MM.1S (cell line): ENCODE measurements around the gene SDC3.

ENCODE experiments used
- DNase-seq: peaks from one replicate; pipeline ENCODE4 v3.0.0-alpha.2; 2015
- H2AFZ ChIP-seq: fragments of 300-600 bp; sonication (generic); 2 replicates; pipeline ENCODE4 v1.6.0; 2016; ENCODE audit warnings: antibody characterized with exemption, low read length
- H3F3A ChIP-seq: fragments of 300-600 bp; sonication (generic); 2 replicates; pipeline ENCODE4 v1.6.1; 2016; ENCODE audit warnings: mild to moderate bottlenecking, antibody characterized with exemption, low read length, moderate library complexity, mixed read lengths; ENCODE audit not compliant: insufficient read depth
- H3K27ac ChIP-seq: fragments of 300-600 bp; sonication (generic); 2 replicates; pipeline ENCODE4 v1.5.1; 2016; ENCODE audit warnings: mild to moderate bottlenecking, low read length
- H3K27me3 ChIP-seq: fragments of 300-600 bp; sonication (generic); replicated peaks from 2 replicates; pipeline ENCODE4 v1.6.0; 2016; ENCODE audit warnings: low read length; ENCODE audit not compliant: insufficient read depth
- H3K36me3 ChIP-seq: fragments of 300-600 bp; sonication (generic); replicated peaks from 2 replicates; pipeline ENCODE4 v1.6.1; 2016; ENCODE audit warnings: mild to moderate bottlenecking, low read length, mixed read lengths; ENCODE audit not compliant: insufficient read depth
- H3K4me1 ChIP-seq: fragments of 300-600 bp; sonication (generic); 2 replicates; pipeline ENCODE4 v1.6.1; 2016; ENCODE audit warnings: low read length, mixed read lengths
- H3K4me2 ChIP-seq: fragments of 300-600 bp; sonication (generic); 2 replicates; pipeline ENCODE4 v1.6.0; 2016; ENCODE audit warnings: low read depth, low read length
- H3K4me3 ChIP-seq: fragments of 300-600 bp; sonication (generic); 2 replicates; pipeline ENCODE4 v1.5.1; 2016; ENCODE audit warnings: low read length, mixed read lengths
- H3K79me2 ChIP-seq: fragments of 300-600 bp; sonication (generic); 2 replicates; pipeline ENCODE4 v1.6.1; 2016; ENCODE audit warnings: mixed run types, low read length, mixed read lengths
- H3K9ac ChIP-seq: fragments of 300-600 bp; sonication (generic); 2 replicates; pipeline ENCODE4 v1.6.1; 2016; ENCODE audit warnings: low read length, mixed read lengths
- H3K9me2 ChIP-seq: fragments of 300-600 bp; sonication (generic); replicated peaks from 2 replicates; pipeline ENCODE4 v1.6.1; 2016; ENCODE audit warnings: mild to moderate bottlenecking, low read length, mixed read lengths; ENCODE audit not compliant: insufficient read depth
- H3K9me3 ChIP-seq: fragments of 300-600 bp; sonication (generic); replicated peaks from 2 replicates; pipeline ENCODE4 v1.6.1; 2016; ENCODE audit warnings: mild to moderate bottlenecking, low read length, mixed read lengths; ENCODE audit not compliant: insufficient read depth
- H4K20me1 ChIP-seq: fragments of 300-600 bp; sonication (generic); 2 replicates; pipeline ENCODE4 v1.6.1; 2016; ENCODE audit warnings: mild to moderate bottlenecking, low read length, moderate library complexity, mixed read lengths; ENCODE audit not compliant: insufficient read depth
- EZH2 ChIP-seq: fragments of 300-600 bp; sonication (generic); optimal IDR thresholded peaks from 2 replicates; pipeline ENCODE3; 2017; ENCODE audit warnings: low read depth, mild to moderate bottlenecking, antibody characterized with exemption, low read length, mixed read lengths
- EZH2phosphoT487 ChIP-seq: fragments of 300-600 bp; sonication (generic); IDR thresholded peaks from 2 replicates; pipeline ENCODE4 v1.6.1; 2018; ENCODE audit warnings: antibody characterized with exemption, low read length
- TF ChIP-seq, protein P1 (sequence below): fragments of 300-600 bp; sonication (generic); IDR thresholded peaks from 2 replicates; pipeline ENCODE4 v1.5.1; 2016; ENCODE audit warnings: antibody characterized with exemption, low read length, mixed read lengths

SDC3 gene

DNA sequence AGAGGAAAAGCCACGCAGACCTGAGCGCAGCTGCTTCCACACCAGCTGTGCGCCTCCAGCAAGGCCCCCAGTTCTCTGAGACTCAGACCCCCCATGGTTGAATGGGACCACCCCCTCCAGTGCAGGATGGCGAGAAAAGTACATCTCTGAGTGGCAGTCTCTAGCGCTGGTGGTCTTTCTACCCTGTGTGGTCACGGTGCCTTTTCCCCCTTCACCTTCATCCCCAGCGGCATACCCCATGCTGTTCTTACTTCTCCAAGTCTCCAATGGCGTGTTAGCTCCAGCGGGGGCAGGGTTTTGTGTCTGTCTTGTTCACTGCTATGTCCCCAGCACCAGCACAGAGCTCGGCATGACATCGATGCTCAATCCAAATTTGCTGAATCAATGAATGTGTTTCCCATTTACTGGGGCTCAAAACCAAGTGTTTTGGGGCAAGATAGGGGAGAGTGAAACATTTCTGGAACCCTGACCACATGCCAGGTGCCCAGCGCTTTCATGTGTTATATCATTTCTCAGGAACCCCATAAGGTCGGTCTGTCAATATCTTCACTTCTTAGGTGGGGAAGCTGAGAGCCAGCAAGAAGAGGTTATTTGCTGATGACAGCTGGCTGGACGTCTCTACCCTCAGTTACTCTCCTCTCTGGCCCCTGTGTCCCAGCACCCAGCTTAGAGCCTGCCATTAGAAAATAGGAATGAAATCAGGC, 959 bp upstream of the SDC3 start:
- no peak for DNase-seq

DNA sequence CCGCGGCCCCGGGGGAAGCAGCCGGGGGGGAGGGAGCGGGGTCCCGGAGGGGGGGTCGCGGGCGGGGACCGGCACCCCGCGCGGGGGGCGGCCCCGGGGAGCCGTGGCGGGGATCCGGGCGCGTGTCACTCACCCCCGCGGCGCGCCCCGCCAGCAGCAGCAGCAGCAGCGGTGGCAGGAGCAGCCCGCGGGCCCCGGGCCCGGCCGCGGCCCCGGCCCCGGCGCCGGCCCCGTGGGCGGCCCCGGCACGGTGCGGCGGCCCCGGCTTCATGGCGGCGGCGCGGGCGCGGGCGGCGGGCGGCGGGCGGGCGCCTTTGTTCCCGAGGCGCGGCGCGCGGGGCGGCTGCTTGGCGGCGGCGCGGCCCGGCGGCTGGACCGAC, 252 bp downstream of the SDC3 start:
- no peak for DNase-seq
- H3K9me2 ChIP-seq: no peaks in the 10 kb centered on the region
- H3K36me3 ChIP-seq: no peaks in the 10 kb centered on the region
- no peaks in the 10 kb centered on the region for H3K79me2 ChIP-seq
- no peak for TF ChIP-seq EZH2phosphoT487
- TF ChIP-seq, protein P1, sequence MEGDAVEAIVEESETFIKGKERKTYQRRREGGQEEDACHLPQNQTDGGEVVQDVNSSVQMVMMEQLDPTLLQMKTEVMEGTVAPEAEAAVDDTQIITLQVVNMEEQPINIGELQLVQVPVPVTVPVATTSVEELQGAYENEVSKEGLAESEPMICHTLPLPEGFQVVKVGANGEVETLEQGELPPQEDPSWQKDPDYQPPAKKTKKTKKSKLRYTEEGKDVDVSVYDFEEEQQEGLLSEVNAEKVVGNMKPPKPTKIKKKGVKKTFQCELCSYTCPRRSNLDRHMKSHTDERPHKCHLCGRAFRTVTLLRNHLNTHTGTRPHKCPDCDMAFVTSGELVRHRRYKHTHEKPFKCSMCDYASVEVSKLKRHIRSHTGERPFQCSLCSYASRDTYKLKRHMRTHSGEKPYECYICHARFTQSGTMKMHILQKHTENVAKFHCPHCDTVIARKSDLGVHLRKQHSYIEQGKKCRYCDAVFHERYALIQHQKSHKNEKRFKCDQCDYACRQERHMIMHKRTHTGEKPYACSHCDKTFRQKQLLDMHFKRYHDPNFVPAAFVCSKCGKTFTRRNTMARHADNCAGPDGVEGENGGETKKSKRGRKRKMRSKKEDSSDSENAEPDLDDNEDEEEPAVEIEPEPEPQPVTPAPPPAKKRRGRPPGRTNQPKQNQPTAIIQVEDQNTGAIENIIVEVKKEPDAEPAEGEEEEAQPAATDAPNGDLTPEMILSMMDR: no peak
- peaks cover 40% of the 10 kb centered on the region for H3K27me3 ChIP-seq
- no peak overlapping the region for H2AFZ ChIP-seq
- H3F3A ChIP-seq: no peaks in the 10 kb centered on the region
- H3K4me2 ChIP-seq: no peak overlapping the region
- H3K4me3 ChIP-seq: no peak overlapping the region
- H3K27ac ChIP-seq: no peak overlapping the region
- no peaks in the 10 kb centered on the region for H3K9me3 ChIP-seq
- no peaks in the 10 kb centered on the region for H4K20me1 ChIP-seq
- H3K9ac ChIP-seq: no peak overlapping the region
- no peaks in the 10 kb centered on the region for H3K4me1 ChIP-seq

More for the DNA sequence above, 959 bp upstream of the SDC3 start:
- Histone ChIP-seq H3K27me3 (peaks cover 40% of the 10 kb centered on the region), H2AFZ (no peak overlapping the region), H3K4me3 (no peak overlapping the region), H3K4me2 (no peak overlapping the region), H4K20me1 (no peaks in the 10 kb centered on the region), H3K36me3 (no peaks in the 10 kb centered on the region), H3K9ac (no peak overlapping the region), H3K79me2 (no peaks in the 10 kb centered on the region), H3K27ac (no peak overlapping the region), H3K9me2 (no peaks in the 10 kb centered on the region), H3K9me3 (no peaks in the 10 kb centered on the region), H3F3A (no peaks in the 10 kb centered on the region), H3K4me1 (no peaks in the 10 kb centered on the region)
- TF ChIP-seq EZH2phosphoT487: no peak
- no peak for TF ChIP-seq EZH2
- TF ChIP-seq, protein P1: no peak

DNA sequence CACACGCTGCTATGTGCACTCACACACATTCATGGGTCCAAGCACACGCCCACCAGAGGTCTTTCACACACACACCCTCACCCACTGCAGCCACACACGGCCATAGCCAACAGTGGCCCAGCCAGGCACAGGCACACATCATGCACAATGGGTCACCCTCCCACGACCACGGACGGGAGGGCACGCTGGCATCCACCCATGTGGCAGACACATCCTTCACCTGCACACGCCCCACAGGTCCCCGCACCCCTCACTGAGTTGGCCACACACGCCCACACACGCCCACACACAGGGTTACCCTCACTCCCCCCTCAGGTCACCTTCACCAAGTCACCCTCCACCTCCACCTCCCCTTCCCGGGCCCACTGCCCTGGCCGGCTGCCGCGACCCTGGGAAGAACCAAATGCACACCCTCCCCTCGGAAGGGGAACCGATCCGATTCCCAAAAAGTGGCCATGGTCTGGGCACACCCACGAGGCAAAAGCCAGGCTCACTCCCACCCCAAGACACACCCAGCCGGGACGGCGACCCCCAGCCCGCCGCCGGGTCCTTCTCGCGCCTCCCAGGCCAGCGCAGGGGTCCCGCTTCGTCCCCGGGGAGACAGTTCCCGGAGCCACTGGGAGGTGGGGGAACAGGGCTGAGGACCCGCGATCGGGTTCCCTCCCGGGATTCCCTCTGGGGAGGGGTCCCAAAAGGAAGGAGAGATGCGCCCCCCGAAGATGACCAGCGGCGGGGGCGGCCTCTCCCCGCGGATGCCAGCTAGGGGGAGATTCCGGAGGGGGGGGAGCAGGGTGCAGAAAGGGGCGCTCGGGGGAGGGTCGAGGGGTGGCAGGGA, 860 bp downstream of the SDC3 start:
- no peak overlapping the region for H2AFZ ChIP-seq
- no peak overlapping the region for H3K4me3 ChIP-seq
- TF ChIP-seq EZH2phosphoT487: no peak
- TF ChIP-seq EZH2: no peak
- TF ChIP-seq, protein P1: no peak
- no peaks in the 10 kb centered on the region for H3K9me3 ChIP-seq
- no peaks in the 10 kb centered on the region for H3K4me1 ChIP-seq
- H4K20me1 ChIP-seq: no peaks in the 10 kb centered on the region
- H3K27ac ChIP-seq: no peak overlapping the region
- H3K9me2 ChIP-seq: no peaks in the 10 kb centered on the region
- H3K27me3 ChIP-seq: peaks cover 40% of the 10 kb centered on the region
- no peaks in the 10 kb centered on the region for H3K36me3 ChIP-seq
- H3F3A ChIP-seq: no peaks in the 10 kb centered on the region
- H3K79me2 ChIP-seq: no peaks in the 10 kb centered on the region
- peak overlapping the region; percentile 21; the same call in 1 of the 2 replicates for H3K4me2 ChIP-seq
- H3K9ac ChIP-seq: no peak overlapping the region
- no peak for DNase-seq
